Measurements from ENCODE around the gene ATG10.
A peak's percentile ranks its signal among the peaks of the same experiment; 100 is the strongest.
"Not testable (repeated sequence)": the region's sequence is repeated elsewhere in the genome, so short reads cannot be mapped to it uniquely, and the experiment has no call there.

ATG10 gene

DNA sequence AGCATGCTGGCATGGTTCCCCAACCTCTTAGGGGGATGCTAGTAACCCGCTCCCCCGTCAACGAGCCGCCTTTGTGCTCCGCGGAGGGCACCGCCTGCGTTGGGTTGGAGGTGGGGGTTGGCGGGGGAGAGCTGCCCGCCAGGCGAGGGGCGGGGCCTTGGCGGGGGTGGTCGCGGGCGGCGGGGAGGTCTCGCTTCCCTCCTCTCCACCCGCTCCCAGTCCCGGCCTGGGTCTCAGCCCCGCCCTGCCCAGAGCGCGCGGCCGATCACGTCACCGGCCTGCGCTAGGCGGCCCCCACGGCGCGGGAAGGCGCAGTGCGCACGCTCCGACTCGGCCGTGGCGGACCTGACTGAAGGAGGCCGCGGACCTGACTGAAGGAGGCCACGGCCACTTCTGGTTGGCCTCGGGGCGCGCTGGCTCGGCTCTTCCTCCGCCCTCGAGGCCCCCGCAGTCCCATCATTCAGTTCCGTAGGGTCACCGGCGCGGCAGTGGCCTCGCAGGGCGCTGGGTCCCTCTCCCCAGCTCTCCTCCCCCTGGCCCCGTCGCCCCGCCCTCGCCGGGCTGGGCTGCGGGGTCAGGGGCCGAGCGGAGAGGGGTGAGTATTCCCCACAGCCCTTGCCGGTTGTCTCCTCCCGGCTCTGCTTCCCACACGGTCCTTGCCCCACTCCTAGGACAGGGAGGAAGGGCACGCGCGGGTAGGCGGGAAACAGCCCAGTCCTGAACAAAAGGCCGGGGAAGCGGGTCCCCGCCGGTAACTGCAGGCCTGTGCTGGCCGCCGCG, at the start of gene ATG10:
ATG10 (plus strand) TSS at position 312 of the 780 bp plus-strand sequence. CDS start 15,548 bp downstream, outside the sequence.
- peak; percentile 93 for DNase-seq
- in situ Hi-C loops (cut with MboI; ENCODE audit: low pct_unique_long_range_greater_than_20kb, low sequenced_read_pairs): no loop called here

DNA sequence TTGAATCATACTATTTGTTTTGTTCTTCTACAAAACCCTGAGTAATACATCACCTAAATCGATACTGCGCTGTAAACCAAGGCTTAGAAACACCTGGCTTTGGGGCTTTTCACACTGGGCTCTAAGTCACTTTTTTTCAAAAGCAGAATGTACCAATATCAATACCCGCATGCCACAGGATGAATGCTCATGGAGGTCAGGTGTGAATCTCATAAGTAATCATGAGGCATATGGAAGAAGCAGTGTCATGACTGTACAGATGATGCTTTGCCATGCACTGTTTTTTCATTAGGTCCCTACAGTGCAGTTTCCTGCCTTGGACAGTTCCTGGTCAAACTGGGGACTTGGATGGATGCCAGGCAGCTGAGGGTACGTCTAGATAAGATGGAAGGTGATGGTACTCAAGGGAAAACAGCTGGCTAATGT, 49.0 kb upstream of the ATG10 start:
- DNase-seq: no peak
- in situ Hi-C loops (cut with MboI; ENCODE audit: low pct_unique_long_range_greater_than_20kb, low sequenced_read_pairs): no loop called here

DNA sequence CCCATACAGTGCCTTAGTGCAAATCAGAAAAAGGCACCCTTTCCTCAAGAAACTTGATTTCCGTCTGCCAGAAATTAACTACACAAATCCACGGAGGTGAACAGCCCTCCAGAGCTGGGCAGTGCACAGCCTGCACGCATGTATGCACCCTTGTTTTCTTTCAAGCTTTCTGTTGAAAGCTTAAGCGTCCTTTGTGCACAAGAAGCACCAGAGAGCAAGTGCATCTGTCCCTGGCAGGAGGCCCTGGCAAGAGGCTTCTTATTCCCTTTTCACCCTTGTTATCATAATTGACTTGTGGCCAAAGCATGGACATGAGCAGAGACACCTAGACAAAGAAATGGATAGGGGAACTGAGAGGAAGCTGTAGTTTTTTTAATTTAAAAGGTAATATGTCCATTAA, 47.4 kb upstream of the ATG10 start:
- no peak for DNase-seq
- in situ Hi-C loops (cut with MboI; ENCODE audit: low pct_unique_long_range_greater_than_20kb, low sequenced_read_pairs): no loop called here

DNA sequence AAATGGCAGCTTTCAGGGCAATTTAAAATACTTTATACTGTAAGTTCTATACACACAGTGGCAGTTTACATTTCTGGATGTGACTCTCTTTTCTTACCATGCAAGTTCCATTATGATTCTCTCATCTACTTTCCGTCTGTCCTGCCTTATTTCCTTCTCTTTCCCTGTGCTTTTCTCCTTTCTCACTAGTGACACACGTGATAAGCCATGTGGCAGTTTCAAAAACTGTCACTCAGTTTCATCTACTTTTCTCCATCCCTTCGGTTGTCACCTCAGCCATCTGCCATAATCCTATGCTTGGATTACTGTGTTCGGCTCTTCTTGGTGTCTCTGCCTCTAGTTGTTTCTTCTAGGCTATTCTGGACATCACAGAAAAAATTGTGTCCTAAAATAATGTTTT, 46.8 kb upstream of the ATG10 start:
- no peak for DNase-seq
- in situ Hi-C loops (cut with MboI; ENCODE audit: low pct_unique_long_range_greater_than_20kb, low sequenced_read_pairs): no loop called here

DNA sequence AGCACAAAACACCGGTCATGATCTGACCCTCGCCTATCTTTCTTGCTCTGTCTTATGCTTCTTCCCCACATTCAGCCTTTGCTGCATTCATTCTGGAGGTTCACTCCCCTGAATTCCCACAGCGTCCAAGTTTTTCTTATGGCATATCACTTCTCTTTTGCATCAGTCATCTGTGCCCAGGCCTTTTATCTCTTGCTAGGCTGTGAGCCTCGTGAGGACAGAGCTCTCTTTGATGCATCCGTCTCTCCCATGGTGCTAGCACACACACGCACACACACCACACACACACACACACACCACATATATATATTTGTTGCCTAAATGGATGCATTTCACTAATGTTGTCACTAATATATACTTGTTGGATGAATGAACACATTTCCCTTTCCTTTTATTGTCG, 45.8 kb upstream of the ATG10 start:
- no peak for DNase-seq
- in situ Hi-C loops (cut with MboI; ENCODE audit: low pct_unique_long_range_greater_than_20kb, low sequenced_read_pairs): no loop called here

DNA sequence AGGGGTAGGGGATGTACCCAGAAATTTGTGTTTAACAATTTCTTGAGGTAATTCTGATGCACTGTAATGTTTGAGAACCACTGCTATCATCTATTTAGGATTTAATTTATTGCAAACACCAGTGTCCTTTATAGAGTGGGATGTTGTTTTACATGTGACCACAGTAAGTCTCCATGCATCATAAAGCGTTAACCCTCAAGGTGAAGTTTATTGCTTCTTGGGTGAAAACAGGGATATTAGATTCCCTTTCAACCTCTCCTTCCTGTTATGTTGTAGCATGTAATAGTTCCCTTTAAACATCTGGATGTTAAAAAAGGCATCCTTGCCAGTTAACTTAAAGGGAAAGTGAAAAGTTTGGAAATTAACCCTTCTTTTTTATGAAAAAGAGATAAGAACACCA, 35.8 kb upstream of the ATG10 start:
- in situ Hi-C loops (cut with MboI; ENCODE audit: low pct_unique_long_range_greater_than_20kb, low sequenced_read_pairs): no loop called here
- DNase-seq: no peak

DNA sequence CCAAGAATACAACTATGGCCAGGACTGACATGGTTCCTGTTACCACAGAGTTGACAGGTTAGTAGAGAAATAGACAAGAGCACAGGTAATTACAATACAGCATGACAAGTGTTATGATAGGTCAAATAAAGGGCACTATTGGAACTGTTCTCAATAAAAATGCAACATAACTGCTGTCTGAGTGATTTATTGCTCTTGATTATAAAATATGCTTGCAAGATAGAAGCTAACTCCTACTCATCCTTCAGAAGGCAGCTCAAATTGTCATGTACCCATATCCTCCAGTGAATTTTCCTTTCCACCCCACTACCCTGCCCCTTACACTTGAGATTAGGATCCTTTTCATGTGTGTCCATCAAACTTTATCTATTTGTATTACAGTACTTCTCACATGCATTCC, 35.1 kb upstream of the ATG10 start:
- in situ Hi-C loops (cut with MboI; ENCODE audit: low pct_unique_long_range_greater_than_20kb, low sequenced_read_pairs): no loop called here
- DNase-seq: no peak

DNA sequence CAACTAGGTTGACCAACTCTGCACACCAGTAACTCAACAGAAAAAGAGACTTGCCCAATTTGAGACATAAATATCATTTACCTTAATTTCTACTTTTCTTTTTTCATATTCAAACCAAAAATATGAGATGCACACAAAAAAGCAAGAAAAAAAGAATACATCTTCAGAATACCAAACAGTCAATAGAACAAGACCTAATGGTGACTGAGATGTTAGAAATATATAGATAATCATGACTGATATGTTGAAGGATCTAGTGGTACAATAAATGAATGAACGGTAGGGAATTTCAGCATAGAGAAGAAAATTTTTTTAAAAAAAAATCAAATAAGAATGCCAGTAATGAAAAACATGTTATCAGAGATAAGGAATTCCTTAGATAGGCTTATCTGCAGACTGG, 29.1 kb upstream of the ATG10 start:
- no peak for DNase-seq
- in situ Hi-C loops (cut with MboI; ENCODE audit: low pct_unique_long_range_greater_than_20kb, low sequenced_read_pairs): no loop called here

DNA sequence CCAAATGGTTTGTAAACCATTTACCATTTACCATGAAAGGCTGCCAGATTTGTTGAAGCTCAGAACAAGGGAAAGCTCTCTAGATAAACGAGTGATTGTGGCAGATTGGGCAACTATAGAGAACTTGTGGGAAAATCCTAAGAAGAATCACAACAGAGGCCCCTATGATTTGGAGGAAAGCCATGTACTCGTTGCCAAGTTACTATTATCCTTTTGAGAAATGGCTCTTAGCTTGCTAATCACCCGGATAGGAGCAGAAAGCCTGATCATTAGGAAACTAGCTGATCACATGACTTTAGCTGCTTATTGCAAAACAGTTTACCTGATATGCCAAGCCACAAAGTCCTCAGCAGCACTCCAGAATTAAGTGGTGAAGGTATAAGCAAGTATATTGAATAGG, 23.5 kb upstream of the ATG10 start:
- in situ Hi-C loops (cut with MboI; ENCODE audit: low pct_unique_long_range_greater_than_20kb, low sequenced_read_pairs): no loop called here
- DNase-seq: no peak

DNA sequence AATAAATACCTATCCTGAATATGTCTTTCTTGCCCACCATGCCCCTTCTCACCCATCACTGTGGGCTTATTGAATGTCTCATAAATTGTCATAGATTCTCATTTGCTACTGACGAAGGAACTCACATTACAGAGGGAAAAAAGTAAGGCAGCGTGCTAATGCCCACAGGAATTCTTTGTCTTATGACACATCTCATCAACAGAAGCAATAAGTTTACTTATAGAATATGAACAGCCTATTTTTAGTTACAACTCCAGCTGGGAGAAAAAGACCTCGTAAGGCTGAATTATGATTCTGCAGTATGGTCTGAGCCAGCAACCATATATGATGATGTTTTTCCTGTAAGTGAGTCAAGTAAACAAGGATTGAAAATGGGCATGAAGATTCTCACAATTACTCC, 22.4 kb upstream of the ATG10 start:
- no peak for DNase-seq
- in situ Hi-C loops (cut with MboI; ENCODE audit: low pct_unique_long_range_greater_than_20kb, low sequenced_read_pairs): no loop called here

DNA sequence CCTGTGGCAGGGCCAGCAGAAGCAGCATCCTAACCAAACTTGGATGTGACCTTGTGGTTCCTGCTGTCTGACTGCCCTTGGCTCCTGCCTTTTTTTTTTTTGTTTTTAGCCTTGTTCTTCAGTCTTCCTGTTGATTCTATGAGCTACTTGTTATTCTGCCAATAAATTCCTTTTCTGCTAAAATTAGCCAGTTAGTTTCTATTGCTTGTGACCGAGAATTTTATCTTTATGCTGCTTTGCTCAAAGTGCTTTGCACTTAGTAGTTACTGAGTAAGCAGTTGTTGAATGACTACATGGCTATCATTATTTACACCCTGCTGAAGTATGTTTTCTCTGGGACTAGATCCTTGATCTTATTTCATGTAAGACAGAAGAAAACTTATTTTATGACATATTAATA, 20.8 kb upstream of the ATG10 start:
- no peak for DNase-seq
- in situ Hi-C loops (cut with MboI; ENCODE audit: low pct_unique_long_range_greater_than_20kb, low sequenced_read_pairs): no loop called here

DNA sequence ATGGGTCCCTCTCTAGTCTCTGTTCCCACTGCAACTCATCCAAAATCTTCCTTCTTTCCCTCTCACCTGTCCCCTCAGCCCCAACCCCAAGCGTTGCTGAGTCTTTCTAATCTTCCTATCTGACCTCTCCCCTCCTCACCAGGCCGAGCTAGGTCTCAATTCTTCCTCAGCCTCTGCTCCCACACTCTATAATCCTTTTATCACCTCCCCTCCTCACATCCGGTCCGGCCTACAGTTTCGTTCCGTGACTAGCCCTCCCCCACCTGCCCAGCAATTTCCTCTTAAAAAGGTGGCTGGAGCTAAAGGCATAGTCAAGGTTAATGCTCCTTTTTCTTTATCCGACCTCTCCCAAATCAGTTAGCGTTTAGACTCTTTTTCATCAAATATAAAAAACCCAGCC, 17.0 kb upstream of the ATG10 start:
- in situ Hi-C loops (cut with MboI; ENCODE audit: low pct_unique_long_range_greater_than_20kb, low sequenced_read_pairs): not testable (repeated sequence)
- peak; percentile 79 for DNase-seq

DNA sequence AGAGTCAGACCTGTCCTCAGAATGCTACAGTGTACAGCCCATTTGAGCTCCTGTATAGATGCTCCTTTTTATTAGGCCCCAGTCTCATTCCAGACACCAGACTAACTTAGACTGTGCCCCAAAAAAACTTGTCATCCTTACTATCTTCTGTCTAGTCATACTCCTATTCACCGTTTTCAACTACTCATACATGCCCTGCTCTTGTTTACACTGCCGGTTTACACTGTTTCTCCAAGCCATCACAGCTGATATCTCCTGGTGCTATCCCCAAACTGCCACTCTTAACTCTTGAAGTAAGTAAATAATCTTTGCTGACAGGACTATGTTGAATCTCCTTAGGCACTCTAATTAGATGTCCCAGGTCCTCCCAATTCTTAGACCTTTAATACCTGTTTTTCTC, 13.7 kb upstream of the ATG10 start:
- DNase-seq; in situ Hi-C loops (cut with MboI; ENCODE audit: low pct_unique_long_range_greater_than_20kb, low sequenced_read_pairs): not testable (repeated sequence)

DNA sequence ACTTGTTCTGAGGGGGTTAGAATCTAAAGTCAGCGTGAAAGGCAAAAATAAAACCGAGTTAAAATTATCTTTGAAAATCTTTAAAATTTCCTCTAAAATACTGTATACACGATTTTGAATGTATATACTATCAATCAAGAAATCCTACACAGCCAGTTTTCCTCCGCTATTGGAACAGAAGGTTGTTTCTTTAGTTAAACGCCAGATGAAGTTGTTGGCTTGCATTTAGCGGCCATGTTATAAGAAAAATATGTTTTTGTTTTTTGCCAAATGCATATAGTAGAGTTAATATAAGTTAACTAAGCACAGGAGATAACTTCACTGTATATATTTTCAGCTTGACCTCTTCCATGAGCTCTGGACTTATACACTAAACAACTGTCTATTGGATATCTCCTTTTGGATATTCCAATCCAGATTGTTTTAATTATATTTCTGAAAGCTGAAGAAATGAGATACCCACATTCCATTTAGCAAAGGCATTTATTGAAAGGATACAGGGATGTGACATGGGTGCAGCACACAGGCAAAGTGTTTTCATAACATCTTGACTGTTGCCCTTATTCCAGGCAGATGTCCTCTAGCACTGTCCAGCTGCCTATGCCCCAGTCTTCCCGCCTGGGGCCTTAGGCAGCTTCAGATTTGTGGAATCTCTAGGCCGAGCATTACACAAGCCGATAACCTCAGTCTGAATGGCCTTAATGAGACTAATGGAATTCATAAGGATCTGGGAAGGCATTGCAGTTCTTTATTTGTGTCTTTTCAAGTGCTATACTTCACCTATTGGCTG, 10.0 kb upstream of the ATG10 start:
- no peak for DNase-seq
- in situ Hi-C loops (cut with MboI; ENCODE audit: low pct_unique_long_range_greater_than_20kb, low sequenced_read_pairs): no loop called here

DNA sequence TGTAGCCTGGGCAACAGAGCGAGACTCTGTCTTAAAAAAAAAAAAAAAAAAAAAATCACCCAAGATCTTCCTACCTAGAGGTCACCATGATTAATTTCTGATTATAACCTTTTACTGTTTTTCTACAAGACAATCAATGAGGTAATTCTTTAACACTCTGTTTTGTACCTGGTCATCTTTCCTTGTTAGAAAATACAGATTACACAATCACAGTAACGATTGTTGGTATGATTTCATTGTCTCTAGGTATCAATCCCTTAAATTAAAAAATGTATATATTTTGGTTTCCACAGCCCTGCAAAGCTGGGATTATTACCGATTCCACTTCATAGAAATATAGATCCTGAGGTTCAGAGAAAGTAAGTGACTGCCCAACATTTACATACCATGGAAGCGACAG, 8.3 kb upstream of the ATG10 start:
- no peak for DNase-seq
- in situ Hi-C loops (cut with MboI; ENCODE audit: low pct_unique_long_range_greater_than_20kb, low sequenced_read_pairs): no loop called here

DNA sequence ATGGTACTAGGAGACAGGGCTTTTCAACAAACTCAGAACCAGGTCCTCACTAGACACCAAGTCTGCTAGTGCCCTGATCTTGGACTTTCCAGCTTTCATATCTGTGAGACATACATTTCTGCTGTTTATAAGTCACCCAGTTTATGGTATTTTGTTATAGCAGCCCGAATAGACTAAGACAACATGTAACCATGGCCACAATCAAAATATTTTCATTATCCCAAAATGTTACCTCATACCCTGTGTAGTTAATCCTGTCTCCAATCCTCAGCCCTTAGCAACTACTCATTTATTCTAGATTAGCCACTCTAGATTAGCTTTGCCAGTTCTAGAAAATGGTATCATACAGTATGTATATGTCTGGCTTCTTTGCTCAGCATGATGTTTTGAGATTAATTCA, 6.3 kb upstream of the ATG10 start:
- DNase-seq: no peak

DNA sequence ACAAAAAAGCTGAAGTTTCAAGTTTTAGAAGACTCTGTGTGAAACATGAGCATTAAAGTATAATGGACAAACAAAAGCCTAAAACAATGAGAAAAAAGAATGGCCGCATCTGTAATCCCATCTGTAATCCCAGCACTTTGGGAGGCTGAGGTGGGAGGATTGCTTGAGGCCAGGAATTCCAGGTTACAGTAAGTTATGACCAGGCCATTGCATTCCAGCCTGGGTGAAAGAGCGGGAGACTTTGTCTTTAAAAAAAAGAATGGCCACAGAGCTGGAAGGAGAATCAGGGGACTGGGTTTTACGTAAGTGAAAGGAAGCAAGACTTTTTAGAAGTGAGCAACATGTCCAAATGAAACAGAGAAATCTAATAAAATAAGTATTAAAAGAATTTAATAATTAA, 2.6 kb upstream of the ATG10 start:
- no peak for DNase-seq
- in situ Hi-C loops (cut with MboI; ENCODE audit: low pct_unique_long_range_greater_than_20kb, low sequenced_read_pairs): no loop called here

More for the DNA sequence above, 6.3 kb upstream of the ATG10 start:
- in situ Hi-C loops (cut with MboI; ENCODE audit: low pct_unique_long_range_greater_than_20kb, low sequenced_read_pairs): no loop called here

DNA sequence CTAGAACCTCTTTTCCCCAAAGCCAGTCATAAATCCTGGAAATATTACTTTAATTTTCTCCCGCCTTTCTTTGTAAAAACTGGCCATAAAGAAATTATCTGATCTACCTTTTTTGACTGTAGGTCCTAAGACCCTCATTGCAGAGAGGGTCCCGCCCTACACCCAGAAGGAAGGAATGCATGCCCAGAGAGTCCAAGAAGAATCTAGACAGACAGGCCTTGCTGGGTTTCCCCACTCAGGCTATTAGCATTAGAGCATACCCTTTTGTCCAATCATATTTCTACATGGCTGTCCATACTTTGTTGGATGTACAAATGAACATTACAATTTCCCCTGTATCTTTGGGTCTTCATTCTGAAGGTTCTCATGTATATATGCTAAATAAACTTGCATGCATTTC, 1.9 kb upstream of the ATG10 start:
- in situ Hi-C loops (cut with MboI; ENCODE audit: low pct_unique_long_range_greater_than_20kb, low sequenced_read_pairs): no loop called here
- DNase-seq: no peak

DNA sequence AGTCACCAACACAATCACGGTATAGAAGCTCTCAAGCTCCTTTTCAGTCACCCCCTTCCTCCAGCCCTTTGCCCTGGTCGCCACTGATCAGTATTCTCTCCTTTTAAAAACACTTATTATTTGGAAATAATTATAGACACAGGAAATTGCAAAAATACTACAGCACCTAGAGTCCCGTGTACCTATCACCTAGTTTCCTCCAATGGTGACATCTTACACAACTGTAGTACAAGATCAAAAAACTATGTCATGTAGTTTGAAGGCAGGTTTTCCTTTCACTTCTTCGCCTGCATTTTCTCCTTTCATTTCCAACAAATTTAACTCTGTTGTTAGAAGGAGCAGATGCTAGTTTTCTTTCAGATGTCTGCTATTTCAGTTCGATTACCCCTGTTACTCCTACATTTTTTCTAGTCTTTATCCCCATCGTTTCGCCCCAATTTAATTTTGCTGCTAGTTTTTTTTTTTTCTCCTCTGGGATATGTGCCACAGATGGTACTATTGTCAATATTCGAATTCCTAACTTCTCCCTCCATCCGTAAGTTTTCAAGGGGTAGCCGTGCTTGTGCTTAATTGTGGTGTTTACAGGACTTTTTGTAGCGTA, 612 bp upstream of the ATG10 start:
- no peak for DNase-seq
- in situ Hi-C loops (cut with MboI; ENCODE audit: low pct_unique_long_range_greater_than_20kb, low sequenced_read_pairs): no loop called here

DNA sequence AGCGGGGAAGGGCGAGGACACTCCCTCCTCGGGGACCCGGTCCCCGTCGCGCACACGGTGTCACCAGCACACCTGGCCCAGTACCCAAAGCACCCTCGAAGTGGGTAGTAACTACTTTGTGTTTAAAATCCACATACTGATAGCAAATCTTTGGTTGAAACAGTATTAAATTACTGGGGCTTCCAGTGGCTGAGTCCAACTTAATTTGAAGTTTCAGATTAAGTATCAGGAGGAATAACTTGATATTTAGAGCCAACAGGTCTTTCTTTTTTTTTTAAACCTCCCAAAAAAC, 615 bp downstream of the ATG10 start:
- in situ Hi-C loops (cut with MboI; ENCODE audit: low pct_unique_long_range_greater_than_20kb, low sequenced_read_pairs): no loop called here
- no peak for DNase-seq

All from KBM-7 (cell line).